ENCODE results near the gene GPATCH8. TPM values are rescaled to one million over a fixed set of nuclear protein-coding genes. Genes with fewer than 3 reads are reported as not detected.

Gene GPATCH8
- total RNA-seq, 4 donors from 2014 or later: 55.1 to 71.2 (median 59.8) TPM

GRCh38 chr17:44389723-44390202 is 113.4 kb downstream of the GPATCH8 start:
- 77 to 90% methylated on average over 6 of the region's 6 CpGs for WGBS, 2 donors
- TF ChIP-seq POLR2A (IDR thresholded peaks at IDR 0.05) (no peak), CTCF (IDR thresholded peaks at IDR 0.05) (no peak), EP300 (IDR thresholded peaks at IDR 0.05) (no peak)
- no peak overlapping the region for H3K27ac ChIP-seq
- no peaks in the 10 kb centered on the region for H3K9me3 ChIP-seq
- peaks cover 0 to 19% (median 12%) of the 10 kb centered on the region in 4 donors for H3K4me1 ChIP-seq
- H3K27me3 ChIP-seq: peaks cover 0 to 12% of the 10 kb centered on the region in 2 donors
- DNase-seq (ENCODE audit: low spot score in 2 of 2): no peak
- no peak overlapping the region for H3K4me3 ChIP-seq
- peaks cover 0 to 8% (median 0%) of the 10 kb centered on the region in 3 donors for H3K36me3 ChIP-seq

- peaks cover 0 to 23% (median 14%) of the 10 kb centered on the region in 4 donors for H3K4me1 ChIP-seq
- peaks cover 0 to 16% of the 10 kb centered on the region in 2 donors for H3K27me3 ChIP-seq
- no peak within 1 kb of the TSS for H3K27ac ChIP-seq
- 30 to 31% methylated on average over 1 of the region's 1 CpG for WGBS, 2 donors
- TF ChIP-seq CTCF (IDR thresholded peaks at IDR 0.05) (no peak), POLR2A (IDR thresholded peaks at IDR 0.05) (no peak), EP300 (IDR thresholded peaks at IDR 0.05) (no peak)
- peaks cover 0 to 8% (median 0%) of the 10 kb centered on the region in 3 donors for H3K36me3 ChIP-seq
- no peak within 1 kb of the TSS for H3K4me3 ChIP-seq
- no peaks in the 10 kb centered on the region for H3K9me3 ChIP-seq
- DNase-seq (ENCODE audit: low spot score in 2 of 2): no peak
Measured at GRCh38 chr17:44389281-44389680, 113.9 kb downstream of the GPATCH8 start, which contains the start of gene ITGA2B. Gene ITGA2B, minus strand, starts transcription at chr17:44389649. Its CDS starts 176 bp downstream, at chr17:44389473.

GRCh38 chr17:44387804-44388203 is 115.4 kb downstream of the GPATCH8 start:
- DNase-seq (ENCODE audit: low spot score in 2 of 2): no peak
- WGBS, 2 donors: 66 to 84% methylated on average over 2 of the region's 2 CpGs
- H3K4me3 ChIP-seq: no peak overlapping the region
- no peak overlapping the region for H3K27ac ChIP-seq
- peaks cover 0 to 16% of the 10 kb centered on the region in 2 donors for H3K27me3 ChIP-seq
- peaks cover 0 to 24% (median 14%) of the 10 kb centered on the region in 4 donors for H3K4me1 ChIP-seq
- TF ChIP-seq EP300 (IDR thresholded peaks at IDR 0.05): no peak
- TF ChIP-seq CTCF (IDR thresholded peaks at IDR 0.05): no peak
- no peak for TF ChIP-seq POLR2A (IDR thresholded peaks at IDR 0.05)
- H3K36me3 ChIP-seq: peaks cover 0 to 8% (median 0%) of the 10 kb centered on the region in 3 donors
- H3K9me3 ChIP-seq: no peaks in the 10 kb centered on the region

GRCh38 chr17:44386182-44386525 is 117.1 kb downstream of the GPATCH8 start:
- Histone ChIP-seq H3K27ac (no peak overlapping the region), H3K4me1 (peaks cover 0 to 24% (median 14%) of the 10 kb centered on the region in 4 donors), H3K36me3 (peaks cover 0 to 8% (median 0%) of the 10 kb centered on the region in 3 donors), H3K9me3 (no peaks in the 10 kb centered on the region), H3K4me3 (peak overlapping the region in 2 of 4 donors; percentile 24 to 59), H3K27me3 (peaks cover 0 to 16% of the 10 kb centered on the region in 2 donors)
- no peak for TF ChIP-seq POLR2A (IDR thresholded peaks at IDR 0.05)
- no peak for TF ChIP-seq EP300 (IDR thresholded peaks at IDR 0.05)
- TF ChIP-seq CTCF (IDR thresholded peaks at IDR 0.05): no peak
- WGBS, 2 donors: 38 to 39% methylated on average over 10 of the region's 10 CpGs
- no peak for DNase-seq (ENCODE audit: low spot score in 2 of 2)

- 4 to 5% methylated on average over 57 to 62 of the region's 68 CpGs for WGBS, 2 donors
Measured at GRCh38 chr17:44385287-44386181, 117.7 kb downstream of the GPATCH8 start.

More at GRCh38 chr17:44385287-44386181, 117.7 kb downstream of the GPATCH8 start:
- Histone ChIP-seq H3K27ac (peak overlapping the region in 1 of 4 donors; percentile 59), H3K4me3 (peak overlapping the region; percentile 24 to 59 (median 51)), H3K27me3 (peaks cover 0 to 16% of the 10 kb centered on the region in 2 donors), H3K9me3 (no peaks in the 10 kb centered on the region), H3K36me3 (peaks cover 0 to 8% (median 0%) of the 10 kb centered on the region in 3 donors), H3K4me1 (peaks cover 0 to 24% (median 14%) of the 10 kb centered on the region in 4 donors)
- TF ChIP-seq EP300 (IDR thresholded peaks at IDR 0.05): no peak
- peak in 1 of 2 donors; percentile 51 for TF ChIP-seq POLR2A (IDR thresholded peaks at IDR 0.05)
- peak in 1 of 5 experiments; percentile 27 for TF ChIP-seq CTCF (IDR thresholded peaks at IDR 0.05)
- DNase-seq (ENCODE audit: low spot score in 2 of 2): peak; percentile 56 to 62
